ENCODE data around the gene GRK1. TPM values are rescaled to one million over a fixed set of nuclear protein-coding genes. Genes with fewer than 3 reads are reported as not detected.

Gene GRK1
- total and polyA plus RNA-seq, 4 donors: 0.36 to 0.97 (median 0.67) TPM

- Histone ChIP-seq H3K27me3 (ENCODE audit: control insufficient read depth, insufficient read depth, low read length) (peaks cover 16% of the 10 kb centered on the region), H3K27ac (ENCODE audit: low read depth, low read length) (no peak overlapping the region), H3K4me1 (ENCODE audit: control insufficient read depth, insufficient read depth, low read length) (peaks cover 9% of the 10 kb centered on the region), H3K4me3 (ENCODE audit: low read depth, low read length) (no peak overlapping the region), H3K9me3 (ENCODE audit: control insufficient read depth, insufficient read depth, low read length) (no peaks in the 10 kb centered on the region), H3K36me3 (ENCODE audit: control insufficient read depth, insufficient read depth, low read length) (peaks cover 8% of the 10 kb centered on the region)
- DNase-seq (ENCODE audit: low read depth in 4 of 6, low spot score in 6 of 6): no peak
- WGBS (ENCODE audit: insufficient coverage): 89% methylated on average over 21 of the region's 29 CpGs
Measured at GRCh38 chr13:113732176-113732960, 65.3 kb downstream of the GRK1 start.

GRCh38 chr13:113732961-113733950 lies 66.2 kb downstream of the GRK1 start:
- no peak overlapping the region for H3K27ac ChIP-seq (ENCODE audit: low read depth, low read length)
- H3K9me3 ChIP-seq (ENCODE audit: control insufficient read depth, insufficient read depth, low read length): no peaks in the 10 kb centered on the region
- 92% methylated on average over 47 of the region's 55 CpGs for WGBS (ENCODE audit: insufficient coverage)
- no peak for DNase-seq (ENCODE audit: low read depth in 4 of 6, low spot score in 6 of 6)
- H3K36me3 ChIP-seq (ENCODE audit: control insufficient read depth, insufficient read depth, low read length): peaks cover 8% of the 10 kb centered on the region
- no peak overlapping the region for H3K4me3 ChIP-seq (ENCODE audit: low read depth, low read length)
- peaks cover 16% of the 10 kb centered on the region for H3K27me3 ChIP-seq (ENCODE audit: control insufficient read depth, insufficient read depth, low read length)
- H3K4me1 ChIP-seq (ENCODE audit: control insufficient read depth, insufficient read depth, low read length): peaks cover 9% of the 10 kb centered on the region

GRCh38 chr13:113734099-113734825 lies 67.2 kb downstream of the GRK1 start:
- 92% methylated on average over 26 of the region's 26 CpGs for WGBS (ENCODE audit: insufficient coverage)
- H3K27me3 ChIP-seq (ENCODE audit: control insufficient read depth, insufficient read depth, low read length): peaks cover 13% of the 10 kb centered on the region
- no peak overlapping the region for H3K4me3 ChIP-seq (ENCODE audit: low read depth, low read length)
- peaks cover 8% of the 10 kb centered on the region for H3K36me3 ChIP-seq (ENCODE audit: control insufficient read depth, insufficient read depth, low read length)
- H3K27ac ChIP-seq (ENCODE audit: low read depth, low read length): no peak overlapping the region
- DNase-seq (ENCODE audit: low read depth in 4 of 6, low spot score in 6 of 6): no peak
- no peaks in the 10 kb centered on the region for H3K9me3 ChIP-seq (ENCODE audit: control insufficient read depth, insufficient read depth, low read length)
- H3K4me1 ChIP-seq (ENCODE audit: control insufficient read depth, insufficient read depth, low read length): peaks cover 8% of the 10 kb centered on the region

GRCh38 chr13:113734826-113735125 lies 67.8 kb downstream of the GRK1 start:
- H3K27me3 ChIP-seq (ENCODE audit: control insufficient read depth, insufficient read depth, low read length): peaks cover 9% of the 10 kb centered on the region
- 75% methylated on average over 7 of the region's 8 CpGs for WGBS (ENCODE audit: insufficient coverage)
- DNase-seq (ENCODE audit: low read depth in 4 of 6, low spot score in 6 of 6): no peak
- H3K27ac ChIP-seq (ENCODE audit: low read depth, low read length): no peak overlapping the region
- peaks cover 2% of the 10 kb centered on the region for H3K4me1 ChIP-seq (ENCODE audit: control insufficient read depth, insufficient read depth, low read length)
- peaks cover 8% of the 10 kb centered on the region for H3K36me3 ChIP-seq (ENCODE audit: control insufficient read depth, insufficient read depth, low read length)
- H3K9me3 ChIP-seq (ENCODE audit: control insufficient read depth, insufficient read depth, low read length): no peaks in the 10 kb centered on the region
- no peak overlapping the region for H3K4me3 ChIP-seq (ENCODE audit: low read depth, low read length)

- no peak overlapping the region for H3K4me3 ChIP-seq (ENCODE audit: low read depth, low read length)
- H3K9me3 ChIP-seq (ENCODE audit: control insufficient read depth, insufficient read depth, low read length): no peaks in the 10 kb centered on the region
- H3K27ac ChIP-seq (ENCODE audit: low read depth, low read length): no peak overlapping the region
- peaks cover 6% of the 10 kb centered on the region for H3K4me1 ChIP-seq (ENCODE audit: control insufficient read depth, insufficient read depth, low read length)
- peaks cover 6% of the 10 kb centered on the region for H3K27me3 ChIP-seq (ENCODE audit: control insufficient read depth, insufficient read depth, low read length)
- peaks cover 8% of the 10 kb centered on the region for H3K36me3 ChIP-seq (ENCODE audit: control insufficient read depth, insufficient read depth, low read length)
- no peak for DNase-seq (ENCODE audit: low read depth in 4 of 6, low spot score in 6 of 6)
- 83% methylated on average over 26 of the region's 26 CpGs for WGBS (ENCODE audit: insufficient coverage)
Measured at GRCh38 chr13:113735194-113735593, 68.2 kb downstream of the GRK1 start.

GRCh38 chr13:113735750-113736149 lies 68.7 kb downstream of the GRK1 start:
- WGBS (ENCODE audit: insufficient coverage): 94% methylated on average over 11 of the region's 14 CpGs
- H3K27ac ChIP-seq (ENCODE audit: low read depth, low read length): no peak overlapping the region
- no peak for DNase-seq (ENCODE audit: low read depth in 4 of 6, low spot score in 6 of 6)
- H3K27me3 ChIP-seq (ENCODE audit: control insufficient read depth, insufficient read depth, low read length): peaks cover 1% of the 10 kb centered on the region
- H3K4me1 ChIP-seq (ENCODE audit: control insufficient read depth, insufficient read depth, low read length): peaks cover 7% of the 10 kb centered on the region
- no peaks in the 10 kb centered on the region for H3K9me3 ChIP-seq (ENCODE audit: control insufficient read depth, insufficient read depth, low read length)
- H3K4me3 ChIP-seq (ENCODE audit: low read depth, low read length): no peak overlapping the region
- H3K36me3 ChIP-seq (ENCODE audit: control insufficient read depth, insufficient read depth, low read length): peaks cover 8% of the 10 kb centered on the region

- peaks cover 8% of the 10 kb centered on the region for H3K36me3 ChIP-seq (ENCODE audit: control insufficient read depth, insufficient read depth, low read length)
Measured at GRCh38 chr13:113736258-113736731, 69.3 kb downstream of the GRK1 start.

GRCh38 chr13:113737803-113738202 lies 70.8 kb downstream of the GRK1 start:
- Histone ChIP-seq H3K4me3 (ENCODE audit: low read depth, low read length) (no peak overlapping the region), H3K27me3 (ENCODE audit: control insufficient read depth, insufficient read depth, low read length) (no peaks in the 10 kb centered on the region), H3K36me3 (ENCODE audit: control insufficient read depth, insufficient read depth, low read length) (peaks cover 8% of the 10 kb centered on the region), H3K27ac (ENCODE audit: low read depth, low read length) (no peak overlapping the region), H3K4me1 (ENCODE audit: control insufficient read depth, insufficient read depth, low read length) (peaks cover 19% of the 10 kb centered on the region), H3K9me3 (ENCODE audit: control insufficient read depth, insufficient read depth, low read length) (no peaks in the 10 kb centered on the region)
- DNase-seq (ENCODE audit: low read depth in 4 of 6, low spot score in 6 of 6): no peak
- WGBS (ENCODE audit: insufficient coverage): 94% methylated on average over 4 of the region's 5 CpGs

More at GRCh38 chr13:113736258-113736731, 69.3 kb downstream of the GRK1 start:
- Histone ChIP-seq H3K4me1 (ENCODE audit: control insufficient read depth, insufficient read depth, low read length) (peaks cover 7% of the 10 kb centered on the region), H3K27me3 (ENCODE audit: control insufficient read depth, insufficient read depth, low read length) (no peaks in the 10 kb centered on the region), H3K27ac (ENCODE audit: low read depth, low read length) (no peak overlapping the region), H3K9me3 (ENCODE audit: control insufficient read depth, insufficient read depth, low read length) (no peaks in the 10 kb centered on the region), H3K4me3 (ENCODE audit: low read depth, low read length) (no peak overlapping the region)
- 86% methylated on average over 8 of the region's 10 CpGs for WGBS (ENCODE audit: insufficient coverage)
- DNase-seq (ENCODE audit: low read depth in 4 of 6, low spot score in 6 of 6): no peak

- H3K27me3 ChIP-seq (ENCODE audit: control insufficient read depth, insufficient read depth, low read length): no peaks in the 10 kb centered on the region
- H3K9me3 ChIP-seq (ENCODE audit: control insufficient read depth, insufficient read depth, low read length): no peaks in the 10 kb centered on the region
- H3K4me3 ChIP-seq (ENCODE audit: low read depth, low read length): no peak overlapping the region
- H3K4me1 ChIP-seq (ENCODE audit: control insufficient read depth, insufficient read depth, low read length): peaks cover 19% of the 10 kb centered on the region
- DNase-seq (ENCODE audit: low read depth in 4 of 6, low spot score in 6 of 6): no peak
- peaks cover 6% of the 10 kb centered on the region for H3K36me3 ChIP-seq (ENCODE audit: control insufficient read depth, insufficient read depth, low read length)
- H3K27ac ChIP-seq (ENCODE audit: low read depth, low read length): no peak overlapping the region
- 85% methylated on average over 22 of the region's 22 CpGs for WGBS (ENCODE audit: insufficient coverage)
Measured at GRCh38 chr13:113739527-113740285, 72.7 kb downstream of the GRK1 start.
